Gastroesophageal sphincter (tissue), 3 donors: Measurements from ENCODE around the gene L2HGDH.

ENCODE experiments used
- EP300 ChIP-seq: sonication (generic); formaldehyde crosslinking; IDR thresholded peaks from one replicate; pipeline ENCODE4 v1.6.1; 2017; ENCODE audit warnings: antibody characterized with exemption, mild to moderate bottlenecking
- POLR2A ChIP-seq, 2 donors: fragments of 450-650 bp; IDR thresholded peaks; one replicate each; pipeline ENCODE4 v1.6.1; 2017; ENCODE audit warnings: antibody characterized with exemption in 2 of 2, mild to moderate bottlenecking in 2 of 2, moderate library complexity in 1 of 2
- POLR2AphosphoS5 ChIP-seq: sonication (generic); formaldehyde crosslinking; IDR thresholded peaks from one replicate; pipeline ENCODE4 v1.6.1; 2017; ENCODE audit warnings: antibody characterized with exemption
- TF ChIP-seq, protein P1 (sequence below), 4 experiments: fragments of 200-600 bp in 2 of 4; fragments of 450-650 bp in 2 of 4; sonication (generic) in 1 of 4; IDR thresholded peaks; one replicate each; pipeline ENCODE4 v1.5.1; 2017 to 2019; ENCODE audit warnings: antibody characterized with exemption in 4 of 4, mild to moderate bottlenecking in 2 of 4, moderate library complexity in 2 of 4

DNA sequence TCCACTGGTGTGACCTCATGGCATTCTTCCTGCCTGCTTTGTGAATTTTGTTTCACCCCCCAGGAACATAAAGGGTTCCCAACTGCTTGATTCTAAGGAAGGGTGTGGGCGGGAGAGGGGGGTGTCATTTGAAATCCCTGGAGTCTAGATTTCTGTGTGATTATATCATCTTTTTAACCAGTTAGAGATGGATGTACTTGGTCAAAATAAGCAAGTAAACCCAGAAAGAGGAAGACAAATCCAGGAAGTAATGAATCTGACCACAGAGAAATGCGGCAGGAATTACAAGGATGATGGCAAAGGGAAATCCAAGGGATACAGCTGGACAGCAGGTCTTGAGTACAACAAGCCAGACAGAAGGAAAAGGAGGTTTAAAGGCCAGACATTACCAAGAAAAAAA is 38.9 kb upstream of the L2HGDH start:
- TF ChIP-seq, protein P1, sequence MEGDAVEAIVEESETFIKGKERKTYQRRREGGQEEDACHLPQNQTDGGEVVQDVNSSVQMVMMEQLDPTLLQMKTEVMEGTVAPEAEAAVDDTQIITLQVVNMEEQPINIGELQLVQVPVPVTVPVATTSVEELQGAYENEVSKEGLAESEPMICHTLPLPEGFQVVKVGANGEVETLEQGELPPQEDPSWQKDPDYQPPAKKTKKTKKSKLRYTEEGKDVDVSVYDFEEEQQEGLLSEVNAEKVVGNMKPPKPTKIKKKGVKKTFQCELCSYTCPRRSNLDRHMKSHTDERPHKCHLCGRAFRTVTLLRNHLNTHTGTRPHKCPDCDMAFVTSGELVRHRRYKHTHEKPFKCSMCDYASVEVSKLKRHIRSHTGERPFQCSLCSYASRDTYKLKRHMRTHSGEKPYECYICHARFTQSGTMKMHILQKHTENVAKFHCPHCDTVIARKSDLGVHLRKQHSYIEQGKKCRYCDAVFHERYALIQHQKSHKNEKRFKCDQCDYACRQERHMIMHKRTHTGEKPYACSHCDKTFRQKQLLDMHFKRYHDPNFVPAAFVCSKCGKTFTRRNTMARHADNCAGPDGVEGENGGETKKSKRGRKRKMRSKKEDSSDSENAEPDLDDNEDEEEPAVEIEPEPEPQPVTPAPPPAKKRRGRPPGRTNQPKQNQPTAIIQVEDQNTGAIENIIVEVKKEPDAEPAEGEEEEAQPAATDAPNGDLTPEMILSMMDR (IDR thresholded peaks at IDR 0.05) = no peak
- TF ChIP-seq EP300 = no peak
- TF ChIP-seq POLR2A (IDR thresholded peaks at IDR 0.05) = no peak
- TF ChIP-seq POLR2AphosphoS5 = no peak
